KOPT-K1 (cell line): ENCODE measurements around the gene ABHD5.

Source experiments
- H3K27ac ChIP-seq: fragments of 200-600 bp; sonication (generic); 2 replicates; pipeline ENCODE4 v1.5.1; 2016; ENCODE audit warnings: antibody characterized with exemption, mild to moderate bottlenecking, low read depth, low read length; ENCODE audit not compliant: poor library complexity, severe bottlenecking
- H3K36me3 ChIP-seq: fragments of 200-600 bp; sonication (generic); 2 replicates; pipeline ENCODE4 v1.5.1; 2017; ENCODE audit warnings: antibody characterized with exemption, mild to moderate bottlenecking, low read length, moderate library complexity; ENCODE audit not compliant: insufficient read depth
- H3K9me3 ChIP-seq: fragments of 200-600 bp; sonication (generic); 2 replicates; pipeline ENCODE4 v1.5.1; 2017; ENCODE audit warnings: antibody characterized with exemption, low read length, mild to moderate bottlenecking; ENCODE audit not compliant: insufficient read depth, poor library complexity, severe bottlenecking

Gene ABHD5

DNA sequence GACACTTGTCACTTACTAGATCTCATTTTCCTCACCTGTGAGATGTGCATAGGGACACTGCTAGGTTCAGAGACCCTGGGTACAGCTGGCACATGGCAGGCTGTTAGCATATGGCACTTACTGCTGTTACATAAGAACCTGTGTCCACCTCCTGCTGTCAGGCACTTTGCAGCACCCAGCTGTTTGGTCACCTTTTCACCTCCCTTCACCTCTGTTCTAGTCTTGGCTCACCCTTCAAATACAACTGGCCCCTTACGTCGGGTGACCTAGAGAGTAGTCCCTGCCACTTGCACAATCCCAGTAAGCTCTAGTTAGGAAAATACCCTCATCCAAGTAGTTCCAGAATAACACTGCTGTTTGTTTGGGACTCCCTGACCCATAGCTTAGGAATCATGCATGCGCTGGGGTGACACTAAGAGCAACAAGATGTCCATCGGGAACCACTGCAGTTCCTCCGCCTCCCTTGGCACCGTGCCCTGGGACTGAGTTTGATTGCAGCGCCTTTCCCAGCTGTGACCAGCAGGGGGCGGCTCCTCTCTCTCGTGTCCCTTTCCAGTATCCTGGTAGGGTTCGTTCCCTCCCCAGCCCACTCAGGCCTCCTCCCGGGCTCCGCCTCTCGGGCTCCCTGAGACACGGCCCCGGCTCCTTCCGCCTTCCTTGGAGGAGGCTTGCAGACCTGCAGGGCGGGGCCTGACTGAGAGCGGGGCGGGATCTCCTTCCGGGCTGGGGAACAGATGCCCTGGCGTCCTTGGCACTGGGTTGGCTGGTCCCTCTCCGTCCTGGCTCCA lies 78.6 kb downstream of the ABHD5 start:
- H3K9me3 ChIP-seq: no peaks in the 10 kb centered on the region
- no peak overlapping the region for H3K27ac ChIP-seq
- no peaks in the 10 kb centered on the region for H3K36me3 ChIP-seq

GRCh38 chr3:43769885-43770425 lies 79.2 kb downstream of the ABHD5 start:
- no peaks in the 10 kb centered on the region for H3K9me3 ChIP-seq
- H3K36me3 ChIP-seq: no peaks in the 10 kb centered on the region
- no peak overlapping the region for H3K27ac ChIP-seq

DNA sequence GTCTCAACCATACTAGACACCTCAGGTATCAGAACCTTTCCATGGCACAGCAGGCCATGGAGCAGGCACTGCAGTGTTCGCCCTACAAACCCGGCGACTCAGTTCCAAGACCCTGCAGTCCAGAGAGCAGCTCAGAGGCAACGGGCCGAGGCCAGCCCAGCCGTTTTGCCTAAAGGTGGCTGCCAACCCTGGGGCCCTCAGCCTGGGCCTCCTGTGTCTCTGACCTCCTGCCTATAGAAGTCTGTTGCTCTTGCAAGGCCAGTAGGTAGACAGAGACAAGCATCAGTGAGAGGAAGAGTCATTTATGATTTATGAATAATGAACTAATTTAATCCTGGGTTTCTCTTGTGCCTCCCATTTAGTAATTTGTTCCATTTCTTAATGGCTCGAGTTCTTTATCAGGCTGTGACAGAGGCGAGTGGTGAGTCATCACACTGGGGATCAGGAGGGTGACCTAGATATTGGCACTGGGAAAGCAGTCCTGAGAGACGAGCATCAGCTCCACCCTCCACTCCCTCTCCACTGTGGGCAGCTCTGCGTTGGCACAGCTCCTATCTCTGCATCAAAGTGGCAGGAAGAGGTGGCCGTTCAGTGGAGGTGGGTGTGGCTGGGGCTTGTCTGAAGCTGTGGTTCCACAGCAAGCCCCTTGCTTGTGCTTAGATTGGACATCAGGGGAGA lies 79.8 kb downstream of the ABHD5 start:
- no peaks in the 10 kb centered on the region for H3K36me3 ChIP-seq
- H3K9me3 ChIP-seq: no peaks in the 10 kb centered on the region
- no peak overlapping the region for H3K27ac ChIP-seq

DNA sequence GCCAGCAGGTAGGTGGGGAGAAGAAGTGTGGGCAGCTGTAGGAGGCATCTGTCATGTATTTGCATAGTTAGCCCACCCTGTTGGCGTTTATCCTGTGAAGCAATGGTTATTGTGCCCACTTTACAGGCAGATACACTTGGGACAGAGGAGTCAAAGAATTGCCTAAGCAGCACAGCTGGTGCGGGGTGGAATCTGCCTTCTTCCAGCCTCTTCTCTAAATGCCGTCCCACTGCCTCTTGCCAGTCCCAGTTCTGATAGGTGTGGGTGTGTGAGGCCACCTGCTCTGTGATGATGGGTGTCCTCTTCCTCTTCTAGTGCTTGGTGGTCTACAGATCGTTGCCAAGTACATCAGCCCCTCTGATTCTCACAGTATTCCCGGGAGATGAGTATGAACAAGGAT lies 80.9 kb downstream of the ABHD5 start:
- H3K36me3 ChIP-seq: no peaks in the 10 kb centered on the region
- no peak overlapping the region for H3K27ac ChIP-seq
- H3K9me3 ChIP-seq: no peaks in the 10 kb centered on the region

GRCh38 chr3:43773273-43774094 lies 82.7 kb downstream of the ABHD5 start:
- Histone ChIP-seq H3K9me3 (no peaks in the 10 kb centered on the region), H3K36me3 (no peaks in the 10 kb centered on the region), H3K27ac (no peak overlapping the region)

- Histone ChIP-seq H3K9me3 (no peaks in the 10 kb centered on the region), H3K27ac (no peak overlapping the region), H3K36me3 (no peaks in the 10 kb centered on the region)
Observed at GRCh38 chr3:43774799-43775198, 84.1 kb downstream of the ABHD5 start.

DNA sequence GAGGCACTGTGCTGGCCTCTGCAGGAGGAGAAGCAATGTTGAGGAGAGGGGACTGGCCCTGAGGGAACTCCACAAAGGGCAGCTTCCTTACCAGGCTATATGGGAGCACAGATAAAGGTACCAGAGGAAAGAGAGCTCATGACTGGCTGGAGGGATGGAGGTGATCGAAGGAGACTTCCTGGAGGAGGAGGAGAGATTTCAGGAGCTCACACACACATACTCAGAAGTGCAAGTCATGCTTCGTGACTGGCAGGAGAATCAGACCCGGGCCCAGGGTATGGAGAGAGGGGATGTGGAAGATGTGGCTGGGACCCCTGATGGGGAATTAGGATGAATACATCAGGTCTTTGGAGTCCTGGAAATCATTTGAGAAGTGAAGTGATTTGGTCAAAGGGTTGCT lies 85.4 kb downstream of the ABHD5 start:
- Histone ChIP-seq H3K36me3 (no peaks in the 10 kb centered on the region), H3K27ac (no peak overlapping the region), H3K9me3 (no peaks in the 10 kb centered on the region)

- H3K9me3 ChIP-seq: no peaks in the 10 kb centered on the region
- H3K27ac ChIP-seq: no peak overlapping the region
Observed at GRCh38 chr3:43779850-43780249, 89.1 kb downstream of the ABHD5 start.

GRCh38 chr3:43782541-43782940 lies 91.8 kb downstream of the ABHD5 start:
- H3K36me3 ChIP-seq: no peaks in the 10 kb centered on the region
- H3K9me3 ChIP-seq: no peaks in the 10 kb centered on the region
- H3K27ac ChIP-seq: no peak overlapping the region

More at GRCh38 chr3:43779850-43780249, 89.1 kb downstream of the ABHD5 start:
- H3K36me3 ChIP-seq: no peaks in the 10 kb centered on the region
